Heart left ventricle (tissue), 16 donors: ENCODE results near the gene P3H3. TPM values are rescaled to one million over a fixed set of nuclear protein-coding genes. Genes with fewer than 3 reads are reported as not detected.

Source experiments
- ATAC-seq, 4 donors: fragments of 200-7000 bp; cut with Tn5 transposase; one replicate each; pipeline ENCODE4 v1.9.1; 2020 to 2022; ENCODE audit warnings: moderate library complexity in 4 of 4, mild to moderate bottlenecking in 3 of 4, moderate number of reproducible peaks in 1 of 4
- DNase-seq, 5 donors: peaks; one replicate each; pipeline ENCODE4 v3.0.0-alpha.2; 2020
- H3K27ac ChIP-seq, 12 donors: fragments of 200-600 bp; sonication (generic) in 4 of 12; one replicate each; pipeline versions ENCODE4 v1.5.0 to v1.8.0; 2016 to 2022; ENCODE audit warnings: mild to moderate bottlenecking in 2 of 12
- H3K27me3 ChIP-seq, 9 donors: fragments of 200-600 bp; sonication (generic) in 2 of 9; one replicate each; pipeline versions ENCODE4 v1.5.1 to v1.8.0; 2016 to 2022; ENCODE audit warnings: mild to moderate bottlenecking in 3 of 9
- H3K36me3 ChIP-seq, 9 donors: fragments of 200-600 bp; sonication (generic) in 2 of 9; one replicate each; pipeline versions ENCODE4 v1.5.0 to v1.8.0; 2018 to 2022; ENCODE audit warnings: mild to moderate bottlenecking in 2 of 9
- H3K4me1 ChIP-seq, 12 donors: fragments of 200-600 bp; sonication (generic) in 4 of 12; one replicate each; pipeline versions ENCODE4 v1.5.0 to v1.8.0; 2016 to 2022; ENCODE audit warnings: mild to moderate bottlenecking in 3 of 12
- H3K4me3 ChIP-seq, 12 donors: fragments of 200-600 bp; sonication (generic) in 4 of 12; one replicate each; pipeline versions ENCODE4 v1.5.0 to v1.8.0; 2017 to 2022; ENCODE audit warnings: mild to moderate bottlenecking in 9 of 12, moderate library complexity in 4 of 12
- H3K9me3 ChIP-seq, 12 donors: fragments of 200-600 bp; sonication (generic) in 4 of 12; one replicate each; pipeline versions ENCODE4 v1.5.0 to v1.8.0; 2016 to 2022; ENCODE audit warnings: mild to moderate bottlenecking in 1 of 12
- POLR2A ChIP-seq, 2 donors: fragments of 450-650 bp; IDR thresholded peaks; one replicate each; pipeline ENCODE4 v1.6.1; 2017; ENCODE audit warnings: antibody characterized with exemption in 2 of 2, mild to moderate bottlenecking in 2 of 2, moderate library complexity in 2 of 2
- WGBS, 4 donors: extraction: QIAGEN DNeasy Blood & Tissue Kit in 2 of 4; methylation state at CpG; one replicate each; pipeline versions ENCODE4 v1.1.5 to v1.1.7; 2013 to 2018; 5-methylcytosine and 5-hydroxymethylcytosine counted together
- intact Hi-C, 10 donors: fragments of 100-400 bp; cut with DNase I; formaldehyde crosslinking; loops; one replicate each; pipeline versions ENCODE4 v1.11.1 to v1.14.2; 2022
- polyA plus RNA-seq, 2 donors: library from polyadenylated mRNA; stranded (reverse); fragments of 200-250 nt; gene quantifications; one replicate each; pipeline ENCODE4 v1.2.3, GENCODE V29; 2013
- total RNA-seq, 9 donors: library from RNA; depleted of rRNA in 2 of 9; stranded (reverse); fragments of >200 nt in 2 of 9; fragmentation: NEBNext Ultra II Directional in 3 of 9; extraction: Animal tissue kit (Norgen Biotek cat#: 25700) in 3 of 9; gene quantifications; one replicate each; pipeline versions ENCODE4 v1.1.0 to v1.2.4, GENCODE V29; 2016 to 2023
- TF ChIP-seq, protein P1 (sequence below), 12 donors: fragments of 200-600 bp; sonication (generic) in 4 of 12; IDR thresholded peaks; one replicate each; pipeline versions ENCODE4 v1.5.0 to v1.8.0; 2018 to 2022; ENCODE audit warnings: antibody characterized with exemption in 12 of 12, mild to moderate bottlenecking in 5 of 12
- donor health status: ischemic (EF 13 %, LVEDD 7.1; RV severe dilation, severe dysfunction).
- donor health status: healthy with polysubstance abuse.
- donor health status: DM: no; HTN: yes; CAD: no.
- donor health status: DM: no; HTN: no; CAD: no.
- donor health status: ischemic (EF 25% LVEDD 6.9; RV normal size, moderate dysfunction).
- donor health status: ischemic (EF 25% LVEDD 5.7; RV mildly dilated, moderate dysfunction).
- donor health status: healthy.
- donor health status: DM: yes; HTN: yes; CAD: no.
- donor health status: ischemic (EF 35%, LVEDD 5.7; RV mildly dilated, moderate dysfunction).
- donor health status: nonischemic (EF 11% LVEDD 7.7; RV severe dilation, severe dysfunction).
- donor health status: DM: yes; HTN: yes; CAD: no.
- donor health status: PGD.
- donor health status: ischemic (EF 29% LVEDD 5.4; RV normal size, mild dysfunction).
- donor health status: nonischemic (EF 23%, LVEDD 6.1; RV moderate dilation, normal function).

P3H3 gene
- total and polyA plus RNA-seq, 11 donors = 4.2 to 29.9 (median 16.6) TPM

DNA sequence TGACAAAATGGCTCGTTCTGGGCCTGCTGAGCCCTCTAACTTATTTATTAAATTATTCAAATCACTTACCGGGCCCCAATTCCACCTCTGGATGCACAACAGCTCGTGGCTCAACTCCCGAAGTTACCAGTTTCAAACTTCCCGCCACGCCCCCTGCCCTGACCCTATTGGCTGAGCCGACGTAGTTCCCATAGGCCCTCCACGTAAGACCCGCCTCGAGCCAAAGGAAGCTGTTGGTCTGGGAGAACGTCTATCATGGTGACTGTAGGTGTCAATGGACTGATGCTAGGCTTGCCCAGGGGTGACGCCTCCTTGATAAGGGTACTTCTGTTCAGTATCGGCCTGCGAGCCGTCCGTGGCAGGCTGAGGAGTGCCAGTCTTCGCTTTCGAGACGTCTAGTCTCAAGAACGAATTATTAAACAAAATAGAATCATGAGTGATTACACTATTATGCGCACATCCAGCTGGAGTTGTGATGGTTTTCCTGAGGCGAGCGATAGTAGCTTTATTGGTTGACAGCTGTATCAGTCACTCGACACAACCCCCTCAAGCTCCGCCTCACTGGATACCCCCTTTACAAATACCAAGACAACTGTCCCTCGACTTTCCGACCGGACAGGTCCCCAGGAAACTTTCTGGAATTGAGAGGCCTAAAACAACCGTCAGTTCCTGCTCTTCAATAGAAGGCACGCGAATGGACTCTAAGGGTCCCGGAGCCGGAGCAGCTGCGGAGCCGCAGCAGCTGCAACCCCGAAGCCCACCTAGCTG, 23.1 kb downstream of the P3H3 start, which contains the start of gene CDCA3:
Gene CDCA3, minus strand, starts transcription at position 134 of the 768 bp plus-strand sequence. CDS start 334 bp downstream, outside the sequence.
- Histone ChIP-seq H3K4me1 (peaks cover 0 to 22% (median 14%) of the 10 kb centered on the region in 12 donors), H3K36me3 (peaks cover 0 to 47% (median 36%) of the 10 kb centered on the region in 9 donors), H3K4me3 (peak within 1 kb of the TSS; percentile 50 to 83 (median 72)), H3K27me3 (no peaks in the 10 kb centered on the region), H3K27ac (peak within 1 kb of the TSS; percentile 64 to 99 (median 94)), H3K9me3 (no peaks in the 10 kb centered on the region)
- DNase-seq (peak; percentile 94 to 98 (median 96)), ATAC-seq (peak; percentile 75 to 81 (median 78))
- intact Hi-C loops = no loop called here
- 0 to 1% (median 0%) methylated on average over 33 to 37 of the region's 37 CpGs for WGBS, 4 donors
- TF ChIP-seq POLR2A (IDR thresholded peaks at IDR 0.05) = peak; percentile 83 to 86
- TF ChIP-seq, protein P1, sequence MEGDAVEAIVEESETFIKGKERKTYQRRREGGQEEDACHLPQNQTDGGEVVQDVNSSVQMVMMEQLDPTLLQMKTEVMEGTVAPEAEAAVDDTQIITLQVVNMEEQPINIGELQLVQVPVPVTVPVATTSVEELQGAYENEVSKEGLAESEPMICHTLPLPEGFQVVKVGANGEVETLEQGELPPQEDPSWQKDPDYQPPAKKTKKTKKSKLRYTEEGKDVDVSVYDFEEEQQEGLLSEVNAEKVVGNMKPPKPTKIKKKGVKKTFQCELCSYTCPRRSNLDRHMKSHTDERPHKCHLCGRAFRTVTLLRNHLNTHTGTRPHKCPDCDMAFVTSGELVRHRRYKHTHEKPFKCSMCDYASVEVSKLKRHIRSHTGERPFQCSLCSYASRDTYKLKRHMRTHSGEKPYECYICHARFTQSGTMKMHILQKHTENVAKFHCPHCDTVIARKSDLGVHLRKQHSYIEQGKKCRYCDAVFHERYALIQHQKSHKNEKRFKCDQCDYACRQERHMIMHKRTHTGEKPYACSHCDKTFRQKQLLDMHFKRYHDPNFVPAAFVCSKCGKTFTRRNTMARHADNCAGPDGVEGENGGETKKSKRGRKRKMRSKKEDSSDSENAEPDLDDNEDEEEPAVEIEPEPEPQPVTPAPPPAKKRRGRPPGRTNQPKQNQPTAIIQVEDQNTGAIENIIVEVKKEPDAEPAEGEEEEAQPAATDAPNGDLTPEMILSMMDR (IDR thresholded peaks at IDR 0.05) = no peak

DNA sequence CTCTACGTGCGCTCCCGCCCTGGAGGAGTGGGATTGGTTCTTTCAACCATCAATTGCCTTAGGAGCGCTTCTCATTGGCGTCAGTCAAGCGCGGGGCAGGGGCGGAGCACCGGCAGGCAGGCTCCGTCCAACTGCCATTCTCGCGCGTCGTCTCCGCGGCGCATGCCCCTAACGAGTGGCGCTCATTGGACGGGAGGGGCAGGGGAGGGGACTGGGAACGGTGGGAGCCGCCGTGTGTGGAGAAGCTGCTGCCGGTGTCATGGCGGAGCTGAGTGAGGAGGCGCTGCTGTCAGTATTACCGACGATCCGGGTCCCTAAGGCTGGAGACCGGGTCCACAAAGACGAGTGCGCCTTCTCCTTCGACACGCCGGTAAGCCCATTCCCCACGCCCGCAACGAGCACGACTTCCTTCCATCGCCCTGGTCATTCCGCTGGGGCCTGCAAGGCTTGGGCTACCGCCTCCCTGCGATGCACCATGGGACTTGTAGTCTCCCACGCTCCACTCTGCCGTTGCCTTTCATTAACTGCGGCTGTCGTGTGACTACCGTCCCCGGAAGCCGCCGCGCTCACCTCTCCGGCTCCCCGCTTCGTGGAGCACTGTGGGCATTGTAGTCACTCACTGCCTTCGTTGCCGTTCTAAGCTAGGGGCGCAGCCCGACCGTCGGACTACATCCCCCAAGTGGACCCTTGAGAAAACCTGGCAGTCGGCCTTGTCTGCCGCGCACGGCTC, 23.9 kb downstream of the P3H3 start, which contains the start of gene USP5:
Gene USP5, plus strand, starts transcription at position 230 of the 730 bp plus-strand sequence. Its CDS starts 30 bp downstream, at position 260.
- Histone ChIP-seq H3K36me3 (peaks cover 0 to 47% (median 36%) of the 10 kb centered on the region in 9 donors), H3K9me3 (no peaks in the 10 kb centered on the region), H3K4me3 (peak within 1 kb of the TSS; percentile 50 to 83 (median 72)), H3K4me1 (peaks cover 0 to 22% (median 14%) of the 10 kb centered on the region in 12 donors), H3K27me3 (no peaks in the 10 kb centered on the region), H3K27ac (peak within 1 kb of the TSS; percentile 64 to 99 (median 94))
- intact Hi-C loops = loop anchor here in 1 of 10 donors (1.0 kb wide), 1 partner anchor 14 kb away; no protein-coding TSS in a partner anchor
- 0 to 1% (median 0%) methylated on average over 30 to 65 of the region's 65 CpGs for WGBS, 4 donors
- TF ChIP-seq, protein P1 (IDR thresholded peaks at IDR 0.05) = peak in 3 of 12 donors; percentile 10 to 32 (median 27)
- peak in 1 of 2 donors; percentile 45 for TF ChIP-seq POLR2A (IDR thresholded peaks at IDR 0.05)
- ATAC-seq (peak; percentile 90 to 94 (median 92)), DNase-seq (peak; percentile 99 to 100 (median 100))

DNA sequence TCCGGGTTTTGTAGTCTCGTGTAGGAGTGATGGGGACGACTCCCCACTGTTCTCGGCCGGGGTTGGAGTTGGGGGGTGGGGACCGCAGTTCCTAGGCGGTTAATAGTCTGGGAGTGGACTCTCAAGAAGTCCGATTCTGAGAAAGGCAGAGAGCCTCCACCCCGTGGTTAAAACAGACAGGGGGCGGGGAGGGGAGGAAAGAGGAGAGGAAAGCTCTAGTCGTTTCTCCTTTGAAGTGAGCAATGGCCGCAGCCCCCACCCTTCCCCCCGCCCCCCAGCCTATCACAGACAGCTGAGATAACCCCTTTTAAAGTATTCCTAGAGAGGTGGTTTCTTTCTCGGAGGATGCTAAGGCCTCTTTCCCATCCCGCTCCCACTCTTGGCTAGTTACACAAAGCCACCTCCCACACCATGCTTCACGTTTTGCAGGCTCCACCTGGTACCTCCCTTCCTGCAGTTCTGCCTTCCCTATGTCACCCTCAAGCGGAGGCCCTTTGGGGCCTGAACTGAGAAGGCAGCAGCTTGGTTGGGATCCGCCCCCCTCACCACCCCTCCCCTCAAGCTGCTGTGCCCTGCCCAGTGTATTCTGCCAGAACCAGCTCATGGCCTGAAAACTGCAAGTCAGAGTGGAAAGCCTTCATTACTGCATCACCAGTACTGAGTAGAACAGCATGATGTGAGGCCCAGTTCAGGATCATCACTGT, 24.6 kb downstream of the P3H3 start:
- peaks cover 0 to 22% (median 14%) of the 10 kb centered on the region in 12 donors for H3K4me1 ChIP-seq
- intact Hi-C loops = loop anchor here in 1 of 10 donors (1.0 kb wide), 1 partner anchor 13 kb away; no protein-coding TSS in a partner anchor
- 2 to 4% (median 4%) methylated on average over 17 to 18 of the region's 18 CpGs for WGBS, 4 donors
- H3K4me3 ChIP-seq = peak overlapping the region in 11 of 12 donors; percentile 50 to 83 (median 73)
- no peaks in the 10 kb centered on the region for H3K27me3 ChIP-seq
- peak overlapping the region in 10 of 12 donors; percentile 30 to 99 (median 73) for H3K27ac ChIP-seq
- no peak for ATAC-seq
- H3K9me3 ChIP-seq = no peaks in the 10 kb centered on the region
- no peak for DNase-seq
- H3K36me3 ChIP-seq = peaks cover 0 to 47% (median 36%) of the 10 kb centered on the region in 9 donors
- no peak for TF ChIP-seq POLR2A (IDR thresholded peaks at IDR 0.05)

DNA sequence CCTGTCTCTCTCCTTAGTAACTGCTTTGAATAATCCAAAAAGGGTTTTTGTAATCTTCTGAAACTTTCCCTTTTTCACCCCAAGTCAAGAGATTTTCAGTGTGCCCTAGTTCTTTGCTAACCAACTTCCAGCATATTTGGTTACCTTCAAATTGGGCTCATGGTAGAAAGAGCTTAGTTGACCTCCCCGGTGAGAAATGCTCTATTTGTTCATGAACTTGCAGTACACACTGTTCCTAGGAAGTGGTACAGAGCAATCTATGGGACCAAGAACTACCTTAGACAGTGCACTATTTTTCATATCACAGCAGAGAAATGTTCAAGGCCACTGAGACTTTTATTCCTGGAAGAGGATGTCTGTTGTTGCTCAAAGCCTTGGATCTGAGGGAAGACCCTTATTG, 25.4 kb downstream of the P3H3 start:
- no peak for ATAC-seq
- Histone ChIP-seq H3K4me1 (peaks cover 0 to 22% (median 14%) of the 10 kb centered on the region in 12 donors), H3K27ac (peak overlapping the region in 4 of 12 donors; percentile 30 to 96 (median 62)), H3K36me3 (peaks cover 0 to 47% (median 40%) of the 10 kb centered on the region in 9 donors), H3K4me3 (no peak overlapping the region), H3K27me3 (no peaks in the 10 kb centered on the region), H3K9me3 (no peaks in the 10 kb centered on the region)
- intact Hi-C loops = no loop called here
- no peak for DNase-seq
- TF ChIP-seq, protein P1 (IDR thresholded peaks at IDR 0.05) = no peak
- no peak for TF ChIP-seq POLR2A (IDR thresholded peaks at IDR 0.05)
- WGBS, 4 donors = 37 to 91% (median 79%) methylated on average over 1 of the region's 1 CpG
